Measurements from ENCODE around the gene GPR152. TPM values are rescaled to one million over a fixed set of nuclear protein-coding genes. Genes with fewer than 3 reads are reported as not detected.
"Not testable (repeated sequence)": the region's sequence is repeated elsewhere in the genome, so short reads cannot be mapped to it uniquely, and the experiment has no call there.

GPR152 gene
- polyA plus RNA-seq, 3 donors from 2014 or later: 0.23 to 2.5 TPM; not detected in 1

- Mint-ChIP-seq H3K9me3 (no peaks in the 10 kb centered on the region), H3K4me1 (peaks cover 53 to 59% of the 10 kb centered on the region in 2 donors), H3K27ac (peak within 1 kb of the TSS; percentile 96 to 100 (median 100)), H3K36me3 (peaks cover 0 to 9% (median 9%) of the 10 kb centered on the region in 3 donors), H3K27me3 (ENCODE audit: low read depth in 3 of 3) (peaks cover 5 to 9% (median 6%) of the 10 kb centered on the region in 3 donors), H3K4me3 (peak within 1 kb of the TSS; percentile 96 to 100 (median 99))
- peak; percentile 96 to 97 (median 96) for DNase-seq
Measured at GRCh38 chr11:67482827-67483798, 30.6 kb upstream of the GPR152 start, which contains the start of gene AIP. Gene AIP (plus strand): TSS chr11:67483026. CDS start chr11:67483159, 133 bp downstream.

- Mint-ChIP-seq H3K4me1 (peaks cover 46 to 51% of the 10 kb centered on the region in 2 donors), H3K36me3 (peaks cover 0 to 4% (median 2%) of the 10 kb centered on the region in 3 donors), H3K27ac (peak overlapping the region; percentile 96 to 100 (median 100)), H3K27me3 (ENCODE audit: low read depth in 3 of 3) (peaks cover 6 to 9% (median 9%) of the 10 kb centered on the region in 3 donors), H3K9me3 (no peaks in the 10 kb centered on the region), H3K4me3 (peak overlapping the region; percentile 96 to 100 (median 99))
- no peak for DNase-seq
Measured at GRCh38 chr11:67482275-67482826, 29.8 kb upstream of the GPR152 start.

- not testable (repeated sequence) for H3K4me1 Mint-ChIP-seq; H3K9me3 Mint-ChIP-seq; H3K27me3 Mint-ChIP-seq (ENCODE audit: low read depth in 3 of 3); DNase-seq; H3K27ac Mint-ChIP-seq; H3K36me3 Mint-ChIP-seq; H3K4me3 Mint-ChIP-seq
Measured at GRCh38 chr11:67477344-67478050, 25.0 kb upstream of the GPR152 start.

GRCh38 chr11:67476692-67477091 lies 24.2 kb upstream of the GPR152 start:
- not testable (repeated sequence) for H3K27ac Mint-ChIP-seq; DNase-seq; H3K9me3 Mint-ChIP-seq; H3K36me3 Mint-ChIP-seq; H3K4me3 Mint-ChIP-seq; H3K27me3 Mint-ChIP-seq (ENCODE audit: low read depth in 3 of 3); H3K4me1 Mint-ChIP-seq

- H3K4me1 Mint-ChIP-seq: peaks cover 9 to 12% of the 10 kb centered on the region in 2 donors
- no peaks in the 10 kb centered on the region for H3K9me3 Mint-ChIP-seq
- DNase-seq: no peak
- no peak overlapping the region for H3K4me3 Mint-ChIP-seq
- H3K27ac Mint-ChIP-seq: peak overlapping the region in 1 of 6 donors; percentile 16
- no peaks in the 10 kb centered on the region for H3K36me3 Mint-ChIP-seq
- H3K27me3 Mint-ChIP-seq (ENCODE audit: low read depth in 3 of 3): peaks cover 0 to 7% (median 3%) of the 10 kb centered on the region in 3 donors
Measured at GRCh38 chr11:67472882-67473281, 20.4 kb upstream of the GPR152 start.

- H3K27me3 Mint-ChIP-seq (ENCODE audit: low read depth in 3 of 3): peaks cover 0 to 4% (median under 1%) of the 10 kb centered on the region in 3 donors
- peak overlapping the region in 4 of 6 donors; percentile 40 to 71 (median 62) for H3K27ac Mint-ChIP-seq
- peaks cover 13 to 16% of the 10 kb centered on the region in 2 donors for H3K4me1 Mint-ChIP-seq
- no peak for DNase-seq
- peak overlapping the region in 3 of 5 donors; percentile 32 to 80 (median 68) for H3K4me3 Mint-ChIP-seq
- no peaks in the 10 kb centered on the region for H3K9me3 Mint-ChIP-seq
- no peaks in the 10 kb centered on the region for H3K36me3 Mint-ChIP-seq
Measured at GRCh38 chr11:67470337-67471002, 17.9 kb upstream of the GPR152 start.

- H3K4me1 Mint-ChIP-seq: peaks cover 19 to 21% of the 10 kb centered on the region in 2 donors
- no peak for DNase-seq
- H3K36me3 Mint-ChIP-seq: no peaks in the 10 kb centered on the region
- peaks cover 0 to 8% (median 3%) of the 10 kb centered on the region in 3 donors for H3K27me3 Mint-ChIP-seq (ENCODE audit: low read depth in 3 of 3)
- H3K9me3 Mint-ChIP-seq: no peaks in the 10 kb centered on the region
- H3K4me3 Mint-ChIP-seq: peak overlapping the region; percentile 71 to 83 (median 80)
- H3K27ac Mint-ChIP-seq: peak overlapping the region; percentile 70 to 92 (median 84)
Measured at GRCh38 chr11:67469508-67469811, 16.9 kb upstream of the GPR152 start.

GRCh38 chr11:67468759-67469507 lies 16.4 kb upstream of the GPR152 start, which contains the start of gene TMEM134:
Gene TMEM134 (minus strand): TSS chr11:67469251. CDS start chr11:67469192, 59 bp downstream.
- H3K36me3 Mint-ChIP-seq: no peaks in the 10 kb centered on the region
- H3K27ac Mint-ChIP-seq: peak within 1 kb of the TSS; percentile 70 to 92 (median 86)
- H3K4me1 Mint-ChIP-seq: peaks cover 24 to 26% of the 10 kb centered on the region in 2 donors
- H3K4me3 Mint-ChIP-seq: peak within 1 kb of the TSS; percentile 82 to 87 (median 83)
- H3K27me3 Mint-ChIP-seq (ENCODE audit: low read depth in 3 of 3): peaks cover 0 to 9% (median 3%) of the 10 kb centered on the region in 3 donors
- no peaks in the 10 kb centered on the region for H3K9me3 Mint-ChIP-seq
- DNase-seq: peak; percentile 85 to 90 (median 89)

- no peak for DNase-seq
Measured at GRCh38 chr11:67468456-67468758, 15.9 kb upstream of the GPR152 start.

GRCh38 chr11:67468056-67468455 lies 15.5 kb upstream of the GPR152 start:
- peaks cover 0 to 9% (median 2%) of the 10 kb centered on the region in 3 donors for H3K27me3 Mint-ChIP-seq (ENCODE audit: low read depth in 3 of 3)
- no peaks in the 10 kb centered on the region for H3K36me3 Mint-ChIP-seq
- H3K27ac Mint-ChIP-seq: peak overlapping the region; percentile 61 to 89 (median 78)
- DNase-seq: no peak
- no peaks in the 10 kb centered on the region for H3K9me3 Mint-ChIP-seq
- H3K4me3 Mint-ChIP-seq: peak overlapping the region; percentile 82 to 87 (median 83)
- H3K4me1 Mint-ChIP-seq: peaks cover 25 to 29% of the 10 kb centered on the region in 2 donors

More at GRCh38 chr11:67468456-67468758, 15.9 kb upstream of the GPR152 start:
- peak overlapping the region; percentile 82 to 87 (median 83) for H3K4me3 Mint-ChIP-seq
- no peaks in the 10 kb centered on the region for H3K9me3 Mint-ChIP-seq
- no peaks in the 10 kb centered on the region for H3K36me3 Mint-ChIP-seq
- H3K27ac Mint-ChIP-seq: peak overlapping the region; percentile 61 to 89 (median 77)
- peaks cover 25 to 29% of the 10 kb centered on the region in 2 donors for H3K4me1 Mint-ChIP-seq
- H3K27me3 Mint-ChIP-seq (ENCODE audit: low read depth in 3 of 3): peaks cover 0 to 9% (median 3%) of the 10 kb centered on the region in 3 donors

GRCh38 chr11:67466962-67467771 lies 14.6 kb upstream of the GPR152 start:
- H3K27me3 Mint-ChIP-seq (ENCODE audit: low read depth in 3 of 3): peaks cover 0 to 9% (median 2%) of the 10 kb centered on the region in 3 donors
- DNase-seq: no peak
- H3K4me1 Mint-ChIP-seq: peaks cover 25 to 31% of the 10 kb centered on the region in 2 donors
- H3K4me3 Mint-ChIP-seq: peak overlapping the region; percentile 19 to 87 (median 52)
- H3K9me3 Mint-ChIP-seq: no peaks in the 10 kb centered on the region
- peak overlapping the region in 5 of 6 donors; percentile 34 to 83 (median 67) for H3K27ac Mint-ChIP-seq
- no peaks in the 10 kb centered on the region for H3K36me3 Mint-ChIP-seq

GRCh38 chr11:67466367-67466766 lies 13.8 kb upstream of the GPR152 start:
- Mint-ChIP-seq H3K4me3 (peak overlapping the region in 1 of 5 donors; percentile 41), H3K4me1 (peaks cover 25 to 31% of the 10 kb centered on the region in 2 donors), H3K27ac (peak overlapping the region in 3 of 6 donors; percentile 16 to 50 (median 34)), H3K36me3 (no peaks in the 10 kb centered on the region), H3K27me3 (ENCODE audit: low read depth in 3 of 3) (peaks cover 0 to 9% (median 0%) of the 10 kb centered on the region in 3 donors), H3K9me3 (no peaks in the 10 kb centered on the region)
- no peak for DNase-seq
